Vagina (tissue), 2 donors: ENCODE data around the gene CHRNA1. TPM values are rescaled to one million over a fixed set of nuclear protein-coding genes. Genes with fewer than 3 reads are reported as not detected.

Experiments used
- DNase-seq, 2 donors: peaks; one replicate each; pipeline ENCODE4 v3.0.0-alpha.2; 2017; ENCODE audit errors: extremely low spot score in 2 of 2
- H3K27ac ChIP-seq: fragments of 200-600 bp; sonication (generic); one replicate; pipeline ENCODE4 v1.5.1; 2019
- H3K27me3 ChIP-seq: fragments of 200-600 bp; sonication (generic); one replicate; pipeline ENCODE4 v1.5.1; 2019
- H3K36me3 ChIP-seq, 2 donors: fragments of 200-600 bp; sonication (generic); one replicate each; pipeline ENCODE4 v1.5.1; 2017 to 2019
- H3K4me1 ChIP-seq: fragments of 200-600 bp; sonication (generic); one replicate; pipeline ENCODE4 v1.5.1; 2019
- H3K4me3 ChIP-seq, 2 donors: fragments of 200-600 bp; sonication (generic); 1 replicate in 1 of 2; 2 replicates in 1 of 2; pipeline ENCODE4 v1.5.1; 2016 to 2019
- H3K9me3 ChIP-seq: fragments of 200-600 bp; sonication (generic); one replicate; pipeline ENCODE4 v1.5.1; 2019
- POLR2A ChIP-seq, 2 donors: fragments of 450-650 bp; IDR thresholded peaks; one replicate each; pipeline ENCODE4 v1.6.1; 2017; ENCODE audit warnings: antibody characterized with exemption in 2 of 2, mild to moderate bottlenecking in 2 of 2, moderate library complexity in 2 of 2
- POLR2AphosphoS5 ChIP-seq, 2 donors: sonication (generic); formaldehyde crosslinking; IDR thresholded peaks; one replicate each; pipeline ENCODE4 v1.9.0; 2017; ENCODE audit warnings: antibody characterized with exemption in 2 of 2, mild to moderate bottlenecking in 2 of 2, low read depth in 1 of 2; ENCODE audit not compliant: insufficient read depth in 1 of 2
- intact Hi-C: fragments of 100-400 bp; cut with DNase I; formaldehyde crosslinking; loops from one replicate; pipeline ENCODE4 v1.15.1; 2023
- total RNA-seq: library from RNA; depleted of rRNA; stranded (reverse); fragments of >200 nt; gene quantifications from one replicate; pipeline ENCODE4 v1.2.3, GENCODE V29; 2016
- TF ChIP-seq, protein P1 (sequence below), 3 experiments: fragments of 450-650 bp in 2 of 3; fragments of 200-600 bp in 1 of 3; sonication (generic) in 1 of 3; IDR thresholded peaks; one replicate each; pipeline ENCODE4 v1.5.1; 2017 to 2019; ENCODE audit warnings: antibody characterized with exemption in 3 of 3, mild to moderate bottlenecking in 2 of 3, moderate library complexity in 2 of 3

Gene CHRNA1
- total RNA-seq, 1 donor from 2014 or later, result not detected

DNA sequence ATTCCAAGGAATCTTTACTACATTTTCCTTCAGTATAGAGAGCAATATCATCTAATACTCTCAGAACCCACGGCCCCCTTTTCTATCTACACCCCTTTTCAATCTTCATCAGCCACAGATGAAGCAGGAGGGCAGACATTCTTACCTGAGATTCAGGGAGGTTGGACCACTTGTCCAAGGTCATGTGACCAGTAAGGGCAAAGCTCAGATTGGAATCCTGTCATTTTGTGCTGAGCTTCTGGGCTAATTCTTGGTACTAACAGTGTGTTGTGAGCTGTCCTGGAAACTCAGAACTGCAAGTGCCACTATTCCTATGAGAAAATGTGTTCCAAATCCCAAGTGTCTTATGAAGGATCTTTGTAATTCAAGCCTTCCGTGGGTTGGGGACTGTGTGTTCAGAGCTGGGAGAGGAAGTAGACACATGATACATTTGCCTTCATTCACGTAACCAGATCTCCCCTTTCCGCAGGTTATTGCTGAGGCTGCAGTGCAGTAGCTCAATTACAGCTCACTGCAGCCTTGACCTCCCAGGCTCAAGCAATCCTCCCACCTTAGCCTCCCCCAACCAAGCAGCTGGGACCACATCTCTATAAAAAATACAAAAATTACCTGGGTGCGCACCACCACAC lies 3.3 kb downstream of the CHRNA1 start:
- no peaks in the 10 kb centered on the region for H3K9me3 ChIP-seq
- H3K27ac ChIP-seq, result no peak overlapping the region
- TF ChIP-seq POLR2AphosphoS5 (IDR thresholded peaks at IDR 0.05; ENCODE audit: insufficient read depth in 1 of 2, low read depth in 1 of 2), result no peak
- TF ChIP-seq POLR2A (IDR thresholded peaks at IDR 0.05), result no peak
- TF ChIP-seq, protein P1, sequence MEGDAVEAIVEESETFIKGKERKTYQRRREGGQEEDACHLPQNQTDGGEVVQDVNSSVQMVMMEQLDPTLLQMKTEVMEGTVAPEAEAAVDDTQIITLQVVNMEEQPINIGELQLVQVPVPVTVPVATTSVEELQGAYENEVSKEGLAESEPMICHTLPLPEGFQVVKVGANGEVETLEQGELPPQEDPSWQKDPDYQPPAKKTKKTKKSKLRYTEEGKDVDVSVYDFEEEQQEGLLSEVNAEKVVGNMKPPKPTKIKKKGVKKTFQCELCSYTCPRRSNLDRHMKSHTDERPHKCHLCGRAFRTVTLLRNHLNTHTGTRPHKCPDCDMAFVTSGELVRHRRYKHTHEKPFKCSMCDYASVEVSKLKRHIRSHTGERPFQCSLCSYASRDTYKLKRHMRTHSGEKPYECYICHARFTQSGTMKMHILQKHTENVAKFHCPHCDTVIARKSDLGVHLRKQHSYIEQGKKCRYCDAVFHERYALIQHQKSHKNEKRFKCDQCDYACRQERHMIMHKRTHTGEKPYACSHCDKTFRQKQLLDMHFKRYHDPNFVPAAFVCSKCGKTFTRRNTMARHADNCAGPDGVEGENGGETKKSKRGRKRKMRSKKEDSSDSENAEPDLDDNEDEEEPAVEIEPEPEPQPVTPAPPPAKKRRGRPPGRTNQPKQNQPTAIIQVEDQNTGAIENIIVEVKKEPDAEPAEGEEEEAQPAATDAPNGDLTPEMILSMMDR (IDR thresholded peaks at IDR 0.05), result no peak
- no peak for DNase-seq
- intact Hi-C loops, result no loop called here
- H3K4me3 ChIP-seq, result no peak overlapping the region
- H3K27me3 ChIP-seq, result no peaks in the 10 kb centered on the region
- no peaks in the 10 kb centered on the region for H3K36me3 ChIP-seq
- H3K4me1 ChIP-seq, result no peaks in the 10 kb centered on the region

DNA sequence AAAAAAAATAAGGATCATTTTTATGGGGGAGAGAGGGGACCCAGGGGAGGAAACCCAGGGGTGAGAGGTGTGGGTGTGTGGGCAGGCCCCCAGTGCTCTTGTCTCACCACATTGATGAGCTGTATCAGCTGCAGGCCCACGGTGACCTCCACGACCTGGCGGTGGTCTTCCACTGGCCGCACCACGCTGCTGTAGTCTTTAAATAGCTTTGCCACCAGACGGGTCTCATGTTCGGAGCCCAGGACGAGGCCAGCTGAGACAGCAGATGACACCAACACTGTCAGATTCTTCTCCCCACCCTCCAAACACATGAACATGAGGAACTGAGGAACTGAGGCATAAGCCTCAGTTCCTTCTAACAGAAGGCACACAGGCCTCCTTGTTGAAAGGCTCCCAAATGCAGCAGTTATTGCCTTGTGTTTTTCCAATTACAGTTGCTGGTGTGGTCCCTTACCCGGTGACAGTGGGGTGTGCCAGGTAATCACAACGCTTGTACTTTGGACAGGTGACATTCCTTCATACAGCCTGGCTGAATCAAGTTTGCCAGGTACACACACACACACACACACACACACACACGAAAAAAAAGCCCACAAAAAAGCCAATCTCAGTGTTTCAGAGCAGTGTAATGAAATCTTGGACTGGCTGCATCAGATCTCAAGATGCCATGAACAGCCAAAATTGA lies 4.7 kb downstream of the CHRNA1 start:
- no peaks in the 10 kb centered on the region for H3K36me3 ChIP-seq
- H3K9me3 ChIP-seq, result no peaks in the 10 kb centered on the region

DNA sequence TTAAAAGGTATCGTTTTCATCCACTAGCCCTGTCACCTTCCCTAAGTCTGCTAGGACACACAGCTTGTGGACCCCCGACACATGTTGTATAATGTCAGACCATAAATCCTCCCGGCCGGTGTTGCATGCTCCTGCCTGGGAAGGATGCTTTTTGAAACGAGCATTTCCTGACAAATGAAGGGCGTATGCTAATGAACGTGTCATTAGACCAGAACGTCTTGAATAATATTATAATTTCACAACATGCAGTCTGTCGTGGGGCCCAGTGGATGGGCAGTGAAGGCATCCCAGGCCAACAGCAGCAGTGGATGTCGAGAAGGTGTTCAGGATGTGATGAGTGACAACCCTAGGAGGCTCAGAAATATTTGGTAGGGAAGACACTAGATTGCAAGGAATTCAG lies 7.5 kb downstream of the CHRNA1 start:
- no peak for DNase-seq
- Histone ChIP-seq H3K36me3 (no peaks in the 10 kb centered on the region), H3K27me3 (no peaks in the 10 kb centered on the region), H3K27ac (no peak overlapping the region), H3K4me1 (no peaks in the 10 kb centered on the region), H3K4me3 (no peak overlapping the region), H3K9me3 (no peaks in the 10 kb centered on the region)
- intact Hi-C loops, result no loop called here
- TF ChIP-seq POLR2A (IDR thresholded peaks at IDR 0.05), result no peak

More for the DNA sequence above, 4.7 kb downstream of the CHRNA1 start:
- Histone ChIP-seq H3K4me3 (no peak overlapping the region), H3K27me3 (no peaks in the 10 kb centered on the region), H3K4me1 (no peaks in the 10 kb centered on the region), H3K27ac (no peak overlapping the region)
- TF ChIP-seq POLR2AphosphoS5 (IDR thresholded peaks at IDR 0.05; ENCODE audit: insufficient read depth in 1 of 2, low read depth in 1 of 2) (no peak), POLR2A (IDR thresholded peaks at IDR 0.05) (no peak)
- TF ChIP-seq, protein P1 (IDR thresholded peaks at IDR 0.05), result no peak
- intact Hi-C loops, result no loop called here
- no peak for DNase-seq

DNA sequence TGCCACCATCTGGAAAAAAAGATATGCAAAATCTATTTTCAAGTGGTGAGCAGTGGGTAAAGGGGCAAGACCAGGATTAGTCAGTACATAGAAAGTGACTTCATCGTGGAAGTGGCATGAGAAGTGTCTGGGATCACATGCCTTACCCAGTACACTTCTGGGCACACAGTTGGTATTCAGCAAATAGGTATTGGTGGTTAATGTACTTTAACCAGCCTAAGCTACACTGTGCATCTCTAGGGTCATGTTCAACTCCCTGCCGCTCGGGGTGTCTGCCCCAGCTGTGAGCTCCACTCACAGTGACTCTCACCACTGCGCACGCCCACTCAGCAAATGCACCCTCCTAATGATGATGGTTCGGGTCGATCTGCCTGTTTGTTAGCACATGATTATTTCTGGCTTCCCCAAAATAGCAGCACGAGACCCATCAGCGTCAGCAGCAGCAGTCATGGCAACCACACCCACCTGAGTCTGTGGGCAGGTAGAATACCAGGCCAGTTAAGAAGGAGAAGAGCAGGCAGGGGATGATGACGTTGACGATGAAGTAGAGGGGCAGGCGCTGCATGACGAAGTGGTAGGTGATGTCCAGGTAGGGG lies 11.1 kb downstream of the CHRNA1 start:
- TF ChIP-seq, protein P1 (IDR thresholded peaks at IDR 0.05), result no peak
- TF ChIP-seq POLR2A (IDR thresholded peaks at IDR 0.05), result no peak
- no peak for TF ChIP-seq POLR2AphosphoS5 (IDR thresholded peaks at IDR 0.05; ENCODE audit: insufficient read depth in 1 of 2, low read depth in 1 of 2)
- H3K4me1 ChIP-seq, result no peaks in the 10 kb centered on the region
- no peaks in the 10 kb centered on the region for H3K27me3 ChIP-seq
- H3K4me3 ChIP-seq, result no peak overlapping the region
- no peaks in the 10 kb centered on the region for H3K9me3 ChIP-seq
- H3K36me3 ChIP-seq, result no peaks in the 10 kb centered on the region
- H3K27ac ChIP-seq, result no peak overlapping the region
- intact Hi-C loops, result no loop called here
- no peak for DNase-seq

DNA sequence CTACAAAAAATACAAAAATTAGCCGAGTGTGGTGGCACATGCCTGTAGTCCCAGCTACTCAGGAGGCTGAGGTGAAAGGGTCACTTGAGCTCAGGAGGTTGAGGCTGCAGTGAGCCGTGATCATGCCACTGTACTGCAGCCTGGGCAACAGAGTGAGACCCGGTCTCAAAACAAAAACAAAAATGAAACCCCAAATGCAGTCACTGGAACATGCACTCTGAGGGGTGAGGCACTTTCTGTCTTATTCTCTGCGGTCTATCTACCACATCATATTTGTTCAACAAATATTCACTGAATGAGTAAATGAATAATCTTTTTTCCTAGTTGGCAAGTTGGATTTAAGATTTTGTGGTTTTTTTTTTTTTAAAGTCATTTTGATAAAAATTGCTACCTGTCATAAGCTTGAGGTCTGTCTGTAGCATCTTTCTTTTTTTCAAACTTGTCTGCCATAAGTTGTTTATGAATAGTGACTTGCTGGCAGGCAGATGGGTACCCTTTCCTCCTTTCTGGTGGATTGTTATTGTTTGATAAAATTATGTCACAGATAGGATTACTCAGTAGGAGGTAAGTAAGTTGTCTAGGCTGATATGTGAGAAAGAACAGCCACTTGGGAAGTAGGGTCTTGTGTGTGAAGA lies 11.8 kb downstream of the CHRNA1 start:
- Histone ChIP-seq H3K9me3 (no peaks in the 10 kb centered on the region), H3K4me3 (no peak overlapping the region), H3K4me1 (no peaks in the 10 kb centered on the region), H3K27me3 (no peaks in the 10 kb centered on the region), H3K27ac (no peak overlapping the region), H3K36me3 (no peaks in the 10 kb centered on the region)
- intact Hi-C loops, result no loop called here
- DNase-seq, result no peak
- TF ChIP-seq, protein P1 (IDR thresholded peaks at IDR 0.05), result no peak
- TF ChIP-seq POLR2A (IDR thresholded peaks at IDR 0.05) (no peak), POLR2AphosphoS5 (IDR thresholded peaks at IDR 0.05; ENCODE audit: insufficient read depth in 1 of 2, low read depth in 1 of 2) (no peak)
